HG02981 (cell line): Measurements from ENCODE around the gene MAD1L1.

Experiments
- ATAC-seq: cut with Tn5 transposase; IDR thresholded peaks from one replicate; pipeline ENCODE4 v1.9.1; 2021; ENCODE audit warnings: mild to moderate bottlenecking, moderate library complexity; ENCODE audit not compliant: unreplicated experiment

Gene MAD1L1

GRCh38 chr7:2107386-2108070 is 125.2 kb downstream of the MAD1L1 start:
- no peak for ATAC-seq

GRCh38 chr7:2106924-2107323 is 125.8 kb downstream of the MAD1L1 start:
- ATAC-seq: no peak

- ATAC-seq: no peak
These were observed 126.3 kb downstream of the MAD1L1 start for GRCh38 chr7:2106440-2106839.

GRCh38 chr7:2105917-2106316 is 126.8 kb downstream of the MAD1L1 start:
- no peak for ATAC-seq

- no peak for ATAC-seq
These were observed 127.5 kb downstream of the MAD1L1 start for GRCh38 chr7:2105280-2105679.

GRCh38 chr7:2104716-2105115 is 128.0 kb downstream of the MAD1L1 start:
- no peak for ATAC-seq

- no peak for ATAC-seq
These were observed 128.5 kb downstream of the MAD1L1 start for GRCh38 chr7:2104107-2104710.

GRCh38 chr7:2103071-2103898 is 129.5 kb downstream of the MAD1L1 start:
- no peak for ATAC-seq

- no peak for ATAC-seq
These were observed 130.4 kb downstream of the MAD1L1 start for GRCh38 chr7:2102375-2102723.

GRCh38 chr7:2101630-2102374 is 130.9 kb downstream of the MAD1L1 start:
- no peak for ATAC-seq

- no peak for ATAC-seq
These were observed 132.2 kb downstream of the MAD1L1 start for GRCh38 chr7:2100278-2101208.

GRCh38 chr7:2099048-2099957 is 133.4 kb downstream of the MAD1L1 start:
- no peak for ATAC-seq

- ATAC-seq: no peak
These were observed 134.2 kb downstream of the MAD1L1 start for GRCh38 chr7:2098496-2098895.

- ATAC-seq: no peak
These were observed 134.7 kb downstream of the MAD1L1 start for GRCh38 chr7:2098056-2098455.

GRCh38 chr7:2097492-2097891 is 135.3 kb downstream of the MAD1L1 start:
- ATAC-seq: no peak

- ATAC-seq: no peak
These were observed 135.9 kb downstream of the MAD1L1 start for GRCh38 chr7:2096692-2097387.

GRCh38 chr7:2095436-2095835 is 137.3 kb downstream of the MAD1L1 start:
- ATAC-seq: no peak

GRCh38 chr7:2094454-2095045 is 138.2 kb downstream of the MAD1L1 start:
- ATAC-seq: no peak
